ENCODE data around the gene PAM16. TPM values are rescaled to one million over a fixed set of nuclear protein-coding genes. Genes with fewer than 3 reads are reported as not detected.

PAM16 gene
- total and polyA plus RNA-seq, 4 donors = 14.0 to 70.5 (median 29.6) TPM

- Histone ChIP-seq H3K9ac (ENCODE audit: low read depth in 1 of 2, low read length in 2 of 2) (no peak overlapping the region), H3K36me3 (ENCODE audit: control insufficient read depth in 4 of 4, insufficient read depth in 3 of 4, low read depth in 1 of 4, low read length in 3 of 4) (peaks cover 0 to 17% (median 6%) of the 10 kb centered on the region in 4 donors), H3K4me3 (ENCODE audit: low read depth in 1 of 3, low read length in 3 of 3) (no peak overlapping the region), H3K9me3 (ENCODE audit: control insufficient read depth in 4 of 4, low read length in 3 of 4) (no peaks in the 10 kb centered on the region), H3K27ac (ENCODE audit: low read depth in 1 of 2, low read length in 2 of 2) (no peak overlapping the region), H3K4me1 (ENCODE audit: control insufficient read depth in 4 of 4, insufficient read depth in 4 of 4, low read length in 3 of 4) (peaks cover 0 to 19% (median 5%) of the 10 kb centered on the region in 4 donors), H3K27me3 (ENCODE audit: control insufficient read depth in 4 of 4, insufficient read depth in 4 of 4, low read length in 3 of 4) (no peaks in the 10 kb centered on the region)
- WGBS = 66% methylated on average over 20 of the region's 20 CpGs
- DNase-seq (ENCODE audit: low spot score) = no peak
- TF ChIP-seq FOXA2 (IDR thresholded peaks at IDR 0.05) = no peak
- TF ChIP-seq HNF4A (conservative IDR thresholded peaks at IDR 0.05) = no peak
- no peak for TF ChIP-seq JUND (IDR thresholded peaks at IDR 0.05)
- TF ChIP-seq YY1 (IDR thresholded peaks at IDR 0.05) = no peak
- TF ChIP-seq, protein P1, sequence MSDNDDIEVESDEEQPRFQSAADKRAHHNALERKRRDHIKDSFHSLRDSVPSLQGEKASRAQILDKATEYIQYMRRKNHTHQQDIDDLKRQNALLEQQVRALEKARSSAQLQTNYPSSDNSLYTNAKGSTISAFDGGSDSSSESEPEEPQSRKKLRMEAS (IDR thresholded peaks at IDR 0.05) = no peak
- TF ChIP-seq RXRA (IDR thresholded peaks at IDR 0.05) = no peak
- no peak for TF ChIP-seq FOXA1 (IDR thresholded peaks at IDR 0.05)
- TF ChIP-seq GABPA (IDR thresholded peaks at IDR 0.05 in 1 of 2, conservative IDR thresholded peaks at IDR 0.05 in 1 of 2) = no peak
- TF ChIP-seq, protein P2, sequence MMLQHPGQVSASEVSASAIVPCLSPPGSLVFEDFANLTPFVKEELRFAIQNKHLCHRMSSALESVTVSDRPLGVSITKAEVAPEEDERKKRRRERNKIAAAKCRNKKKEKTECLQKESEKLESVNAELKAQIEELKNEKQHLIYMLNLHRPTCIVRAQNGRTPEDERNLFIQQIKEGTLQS (IDR thresholded peaks at IDR 0.05) = no peak
Observed at GRCh38 chr16:4384509-4384942, 33.4 kb upstream of the PAM16 start.

- Histone ChIP-seq H3K4me3 (ENCODE audit: low read depth in 1 of 3, low read length in 3 of 3) (no peak overlapping the region), H3K36me3 (ENCODE audit: control insufficient read depth in 4 of 4, insufficient read depth in 3 of 4, low read depth in 1 of 4, low read length in 3 of 4) (peaks cover 0 to 17% (median 7%) of the 10 kb centered on the region in 4 donors), H3K9me3 (ENCODE audit: control insufficient read depth in 4 of 4, low read length in 3 of 4) (no peaks in the 10 kb centered on the region), H3K4me1 (ENCODE audit: control insufficient read depth in 4 of 4, insufficient read depth in 4 of 4, low read length in 3 of 4) (peaks cover 0 to 18% (median 8%) of the 10 kb centered on the region in 4 donors), H3K27ac (ENCODE audit: low read depth in 1 of 2, low read length in 2 of 2) (no peak overlapping the region), H3K27me3 (ENCODE audit: control insufficient read depth in 4 of 4, insufficient read depth in 4 of 4, low read length in 3 of 4) (no peaks in the 10 kb centered on the region), H3K9ac (ENCODE audit: low read depth in 1 of 2, low read length in 2 of 2) (no peak overlapping the region)
- 92% methylated on average over 12 of the region's 12 CpGs for WGBS
- DNase-seq (ENCODE audit: low spot score) = no peak
- TF ChIP-seq RAD21 (IDR thresholded peaks at IDR 0.05) (no peak), ZBTB33 (IDR thresholded peaks at IDR 0.05) (no peak), FOXA2 (IDR thresholded peaks at IDR 0.05) (no peak), YY1 (IDR thresholded peaks at IDR 0.05) (no peak), TAF1 (conservative IDR thresholded peaks at IDR 0.05) (no peak), NR2F2 (IDR thresholded peaks at IDR 0.05) (no peak), SP1 (IDR thresholded peaks at IDR 0.05) (no peak), HNF4G (IDR thresholded peaks at IDR 0.05) (no peak), FOXA1 (IDR thresholded peaks at IDR 0.05) (no peak), EGR1 (IDR thresholded peaks at IDR 0.05; ENCODE audit: low read depth in 2 of 2) (no peak), REST (IDR thresholded peaks at IDR 0.05) (no peak), GABPA (IDR thresholded peaks at IDR 0.05 in 1 of 2, conservative IDR thresholded peaks at IDR 0.05 in 1 of 2) (no peak), RXRA (IDR thresholded peaks at IDR 0.05) (no peak), CTCF (IDR thresholded peaks at IDR 0.05; ENCODE audit: low read depth, low read length, missing input control) (no peak)
- TF ChIP-seq, protein P2 (IDR thresholded peaks at IDR 0.05) = no peak
Observed at GRCh38 chr16:4383591-4384444, 32.7 kb upstream of the PAM16 start.
